A673 (cell line): ENCODE measurements around the gene UGT1A9. TPM values are rescaled to one million over a fixed set of nuclear protein-coding genes. Genes with fewer than 3 reads are reported as not detected.

Experiments used
- BruUV-seq: library from RNA; stranded (reverse); fragments of 400-500 nt; replicated peaks from 2 replicates; lab custom pipeline; 2021; lab: Mats Ljungman, UMichigan
- CTCF ChIA-PET: fragments of 300-600 bp; sonication (Branson Sonifier 250); formaldehyde crosslinking; loops from one replicate; lab custom pipeline; 2022; ENCODE audit warnings: antibody characterized with exemption; lab: Charles Lee
- POLR2A ChIA-PET: fragments of 300-600 bp; sonication (Branson Sonifier 250); formaldehyde crosslinking; loops from one replicate; lab custom pipeline; 2022; ENCODE audit warnings: antibody characterized with exemption; ENCODE audit not compliant: low non-redundant PET; lab: Charles Lee
- DNase-seq: peaks from one replicate; pipeline ENCODE4 v3.0.0-alpha.2; 2015; ENCODE audit warnings: low spot score
- H3K27ac ChIP-seq: fragments of 200-600 bp; sonication (generic); 2 replicates; pipeline ENCODE4 v1.5.1; 2016; ENCODE audit warnings: mixed run types, low read depth, mild to moderate bottlenecking, mixed read lengths, antibody characterized with exemption, low read length; ENCODE audit not compliant: poor library complexity, severe bottlenecking
- H3K27me3 ChIP-seq: fragments of 200-600 bp; sonication (generic); replicated peaks from 2 replicates; pipeline ENCODE4 v1.6.1; 2017; ENCODE audit warnings: mixed run types, low read depth, mild to moderate bottlenecking, mixed read lengths, antibody characterized with exemption, low read length; ENCODE audit not compliant: insufficient read depth, poor library complexity
- H3K36me3 ChIP-seq: fragments of 200-600 bp; sonication (generic); 2 replicates; pipeline ENCODE4 v1.6.1; 2016; ENCODE audit warnings: mixed run types, mild to moderate bottlenecking, mixed read lengths, antibody characterized with exemption, low read length; ENCODE audit not compliant: insufficient read depth, poor library complexity, severe bottlenecking
- H3K4me1 ChIP-seq: fragments of 200-600 bp; sonication (generic); 2 replicates; pipeline ENCODE4 v1.6.1; 2017; ENCODE audit warnings: mixed run types, mild to moderate bottlenecking, mixed read lengths, antibody characterized with exemption, low read length; ENCODE audit not compliant: insufficient read depth, poor library complexity, severe bottlenecking
- H3K4me3 ChIP-seq: fragments of 200-600 bp; sonication (generic); 2 replicates; pipeline ENCODE4 v1.5.1; 2016; ENCODE audit warnings: low read depth, mixed run types, mild to moderate bottlenecking, mixed read lengths, low read length; ENCODE audit not compliant: poor library complexity, severe bottlenecking
- H3K9me3 ChIP-seq: fragments of 200-600 bp; sonication (generic); 2 replicates; pipeline ENCODE4 v1.6.1; 2016; ENCODE audit warnings: mixed run types, low read depth, mild to moderate bottlenecking, mixed read lengths, antibody characterized with exemption, low read length; ENCODE audit not compliant: poor library complexity, severe bottlenecking
- EZH2 ChIP-seq: fragments of 200-600 bp; sonication (generic); IDR thresholded peaks from 2 replicates; pipeline ENCODE4 v1.6.1; 2017; ENCODE audit warnings: borderline replicate concordance, low read depth, mild to moderate bottlenecking, mixed read lengths, antibody characterized with exemption, low read length; ENCODE audit not compliant: poor library complexity, severe bottlenecking
- intact Hi-C: fragments of 100-400 bp; cut with micrococcal nuclease; formaldehyde crosslinking; loops from one replicate; pipeline ENCODE4 v1.10.0; 2022; ENCODE audit not compliant: unreplicated experiment
- total RNA-seq: library from RNA; stranded (reverse); gene quantifications from 2 replicates; pipeline ENCODE4 v1.2.3, GENCODE V29; 2021
- TF ChIP-seq, protein P1 (sequence below): fragments of 300-800, 200-600 bp; sonication (generic); conservative IDR thresholded peaks from 2 replicates; pipeline ENCODE4 v1.5.1; 2017; ENCODE audit warnings: low read depth, mild to moderate bottlenecking, antibody characterized with exemption, low read length, moderate library complexity, mixed read lengths

The UGT1A9 gene
- total RNA-seq, 1 experiment from 2014 or later, result not detected

DNA sequence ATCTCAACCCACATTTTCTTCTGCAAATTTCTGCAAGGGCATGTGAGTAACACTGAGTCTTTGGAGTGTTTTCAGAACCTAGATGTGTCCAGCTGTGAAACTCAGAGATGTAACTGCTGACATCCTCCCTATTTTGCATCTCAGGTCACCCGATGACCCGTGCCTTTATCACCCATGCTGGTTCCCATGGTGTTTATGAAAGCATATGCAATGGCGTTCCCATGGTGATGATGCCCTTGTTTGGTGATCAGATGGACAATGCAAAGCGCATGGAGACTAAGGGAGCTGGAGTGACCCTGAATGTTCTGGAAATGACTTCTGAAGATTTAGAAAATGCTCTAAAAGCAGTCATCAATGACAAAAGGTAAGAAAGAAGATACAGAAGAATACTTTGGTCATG is 96.4 kb downstream of the UGT1A9 start:
- Histone ChIP-seq H3K4me1 (no peaks in the 10 kb centered on the region), H3K36me3 (no peaks in the 10 kb centered on the region), H3K27me3 (no peaks in the 10 kb centered on the region), H3K9me3 (no peaks in the 10 kb centered on the region), H3K4me3 (no peak overlapping the region), H3K27ac (no peak overlapping the region)
- no TSS peak for BruUV-seq
- intact Hi-C loops, result no loop called here
- TF ChIP-seq, protein P1, sequence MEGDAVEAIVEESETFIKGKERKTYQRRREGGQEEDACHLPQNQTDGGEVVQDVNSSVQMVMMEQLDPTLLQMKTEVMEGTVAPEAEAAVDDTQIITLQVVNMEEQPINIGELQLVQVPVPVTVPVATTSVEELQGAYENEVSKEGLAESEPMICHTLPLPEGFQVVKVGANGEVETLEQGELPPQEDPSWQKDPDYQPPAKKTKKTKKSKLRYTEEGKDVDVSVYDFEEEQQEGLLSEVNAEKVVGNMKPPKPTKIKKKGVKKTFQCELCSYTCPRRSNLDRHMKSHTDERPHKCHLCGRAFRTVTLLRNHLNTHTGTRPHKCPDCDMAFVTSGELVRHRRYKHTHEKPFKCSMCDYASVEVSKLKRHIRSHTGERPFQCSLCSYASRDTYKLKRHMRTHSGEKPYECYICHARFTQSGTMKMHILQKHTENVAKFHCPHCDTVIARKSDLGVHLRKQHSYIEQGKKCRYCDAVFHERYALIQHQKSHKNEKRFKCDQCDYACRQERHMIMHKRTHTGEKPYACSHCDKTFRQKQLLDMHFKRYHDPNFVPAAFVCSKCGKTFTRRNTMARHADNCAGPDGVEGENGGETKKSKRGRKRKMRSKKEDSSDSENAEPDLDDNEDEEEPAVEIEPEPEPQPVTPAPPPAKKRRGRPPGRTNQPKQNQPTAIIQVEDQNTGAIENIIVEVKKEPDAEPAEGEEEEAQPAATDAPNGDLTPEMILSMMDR, result no peak
- POLR2A ChIA-PET, result no interaction called here
- DNase-seq, result no peak
- CTCF ChIA-PET, result no interaction called here

DNA sequence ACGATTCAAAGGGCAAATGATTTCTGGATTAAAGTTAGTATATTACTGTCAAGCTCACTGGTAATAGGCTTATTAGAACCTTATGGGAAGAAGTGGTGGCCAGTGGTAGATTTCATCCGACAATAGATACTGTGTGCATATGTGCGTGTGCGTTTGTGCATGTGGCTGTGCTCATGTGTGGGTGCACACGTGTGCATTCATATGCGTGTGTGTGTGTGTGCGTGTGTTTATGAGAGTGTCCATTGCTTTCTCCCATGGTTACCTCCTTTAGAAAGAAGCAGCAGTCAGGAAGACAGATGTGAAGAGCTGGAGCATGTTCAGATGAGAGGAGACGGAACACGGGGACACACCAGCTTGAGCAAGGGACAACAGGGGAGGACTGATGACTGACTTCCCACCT is 97.6 kb downstream of the UGT1A9 start:
- CTCF ChIA-PET, result no interaction called here

DNA sequence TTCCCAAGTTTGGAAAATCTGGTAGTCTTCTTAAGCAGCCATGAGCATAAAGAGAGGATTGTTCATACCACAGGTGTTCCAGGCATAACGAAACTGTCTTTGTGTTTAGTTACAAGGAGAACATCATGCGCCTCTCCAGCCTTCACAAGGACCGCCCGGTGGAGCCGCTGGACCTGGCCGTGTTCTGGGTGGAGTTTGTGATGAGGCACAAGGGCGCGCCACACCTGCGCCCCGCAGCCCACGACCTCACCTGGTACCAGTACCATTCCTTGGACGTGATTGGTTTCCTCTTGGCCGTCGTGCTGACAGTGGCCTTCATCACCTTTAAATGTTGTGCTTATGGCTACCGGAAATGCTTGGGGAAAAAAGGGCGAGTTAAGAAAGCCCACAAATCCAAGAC is 100.5 kb downstream of the UGT1A9 start:
- Histone ChIP-seq H3K36me3 (no peaks in the 10 kb centered on the region), H3K4me3 (no peak overlapping the region), H3K4me1 (no peaks in the 10 kb centered on the region), H3K9me3 (no peaks in the 10 kb centered on the region), H3K27me3 (no peaks in the 10 kb centered on the region), H3K27ac (no peak overlapping the region)
- BruUV-seq, result no TSS peak
- ChIA-PET CTCF (no interaction called here), POLR2A (no interaction called here)
- intact Hi-C loops, result no loop called here
- no peak for DNase-seq
- TF ChIP-seq, protein P1, result no peak
- no peak for TF ChIP-seq EZH2

More for the DNA sequence above, 97.6 kb downstream of the UGT1A9 start:
- no peaks in the 10 kb centered on the region for H3K36me3 ChIP-seq
- H3K27me3 ChIP-seq, result no peaks in the 10 kb centered on the region
- H3K9me3 ChIP-seq, result no peaks in the 10 kb centered on the region
- H3K4me3 ChIP-seq, result no peak overlapping the region
- POLR2A ChIA-PET, result no interaction called here
- TF ChIP-seq, protein P1, result no peak
- no peak for TF ChIP-seq EZH2
- DNase-seq, result no peak
- H3K27ac ChIP-seq, result no peak overlapping the region
- intact Hi-C loops, result no loop called here
- BruUV-seq, result no TSS peak
- H3K4me1 ChIP-seq, result no peaks in the 10 kb centered on the region
